Stimulated activated CD4-positive, alpha-beta T cell treated with anti-CD3 and anti-CD28 coated beads, Interleukin-4, amount 100 ng/mL, for 24 hours (primary cell): ENCODE data around the gene LECT2.

Source experiments
- DNase-seq: peaks from one replicate; pipeline ENCODE4 v3.0.0-alpha.2; 2020

The LECT2 gene

GRCh38 chr5:135930029-135930948 is 24.5 kb downstream of the LECT2 start:
- no peak for DNase-seq

GRCh38 chr5:135921388-135921787 is 33.4 kb downstream of the LECT2 start:
- no peak for DNase-seq

- no peak for DNase-seq
Measured at GRCh38 chr5:135920199-135920598, 34.6 kb downstream of the LECT2 start.

GRCh38 chr5:135916638-135917263 is 38.0 kb downstream of the LECT2 start:
- no peak for DNase-seq

- no peak for DNase-seq
Measured at GRCh38 chr5:135915466-135916001, 39.2 kb downstream of the LECT2 start.

GRCh38 chr5:135913713-135914626 is 40.8 kb downstream of the LECT2 start:
- DNase-seq: no peak

- DNase-seq: no peak
Measured at GRCh38 chr5:135905144-135905543, 49.6 kb downstream of the LECT2 start.

GRCh38 chr5:135901633-135902032 is 53.1 kb downstream of the LECT2 start:
- no peak for DNase-seq

- no peak for DNase-seq
Measured at GRCh38 chr5:135900276-135900675, 54.5 kb downstream of the LECT2 start.

- no peak for DNase-seq
Measured at GRCh38 chr5:135898651-135899050, 56.1 kb downstream of the LECT2 start.
